AML-193 (cell line): ENCODE results near the gene ASB6.
"Not testable (repeated sequence)": the region's sequence is repeated elsewhere in the genome, so short reads cannot be mapped to it uniquely, and the experiment has no call there.

Source experiments
- DNase-seq, 2 experiments: peaks; one replicate each; lab custom pipeline; 2025; lab: John Stamatoyannopoulos, UW

The ASB6 gene

DNA sequence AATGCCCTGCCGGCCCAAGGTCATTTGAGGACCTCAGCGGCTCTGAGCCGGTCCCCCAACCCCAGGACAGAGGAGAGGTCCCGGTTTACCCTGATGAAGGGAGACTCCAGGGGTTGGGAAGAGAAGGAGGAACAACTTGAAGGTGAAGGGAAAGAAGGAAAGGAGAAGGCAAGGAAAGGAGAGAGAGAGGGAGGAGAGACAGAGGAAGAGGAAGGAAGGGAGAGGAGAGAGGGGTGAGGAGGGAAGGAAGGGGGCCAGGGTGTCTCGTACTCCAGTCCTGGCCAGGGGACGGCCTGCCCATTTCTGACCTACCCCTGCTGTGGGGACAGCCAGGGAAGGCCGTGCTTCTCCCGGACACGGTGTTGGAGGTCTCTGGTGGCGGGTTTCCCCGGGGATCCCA lies 25.4 kb upstream of the ASB6 start:
- no peak for DNase-seq

DNA sequence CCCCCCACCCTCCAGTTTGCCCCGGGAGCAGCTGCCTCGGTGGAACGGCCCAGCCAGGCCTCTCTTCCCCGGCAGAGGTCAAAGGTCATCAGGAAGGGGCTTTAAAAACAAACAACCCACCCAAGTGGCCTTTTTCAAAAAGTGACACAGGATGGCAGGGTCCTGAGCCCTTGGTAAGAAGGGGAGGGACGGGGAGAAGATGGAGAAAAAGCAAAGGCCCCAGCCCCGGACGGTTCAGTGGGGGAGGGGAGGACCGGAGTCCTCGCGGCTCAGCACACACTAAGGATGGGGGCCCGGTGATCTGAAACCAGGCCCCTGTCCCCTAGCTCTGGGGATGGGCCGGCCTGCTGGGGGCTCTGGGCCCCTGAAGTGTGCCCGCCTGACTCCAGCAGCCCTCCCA lies 24.6 kb upstream of the ASB6 start:
- no peak for DNase-seq

- DNase-seq, result no peak
Measured at GRCh38 chr9:129665814-129666520, 24.0 kb upstream of the ASB6 start.

DNA sequence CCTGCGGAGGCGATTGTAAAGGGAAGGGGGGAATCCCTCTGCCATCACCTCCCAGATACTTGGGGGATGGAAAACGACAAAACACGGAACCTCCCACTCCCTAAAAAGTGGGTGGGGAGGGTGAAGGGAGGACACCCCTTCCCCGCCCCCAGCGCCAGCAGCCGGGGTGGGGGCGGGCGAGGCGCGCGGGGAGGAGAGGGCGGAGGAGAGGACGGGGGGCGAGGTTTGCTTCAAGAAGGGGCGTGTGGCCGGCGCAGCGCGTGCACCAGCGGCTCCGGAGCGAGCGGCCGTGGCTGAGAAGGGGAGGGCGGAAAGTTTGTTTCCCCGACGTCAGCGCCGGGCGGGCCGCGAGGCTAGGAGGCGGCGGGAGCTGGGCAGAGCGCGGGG lies 23.4 kb upstream of the ASB6 start, which contains the start of gene PRRX2:
PRRX2 (plus strand) TSS at position 259 of the 387 bp plus-strand sequence. CDS start 221 bp downstream, outside the sequence.
- DNase-seq, result no peak

GRCh38 chr9:129664746-129665388 lies 22.9 kb upstream of the ASB6 start:
- DNase-seq, result no peak

GRCh38 chr9:129662239-129662638 lies 20.3 kb upstream of the ASB6 start:
- DNase-seq, result not testable (repeated sequence)

DNA sequence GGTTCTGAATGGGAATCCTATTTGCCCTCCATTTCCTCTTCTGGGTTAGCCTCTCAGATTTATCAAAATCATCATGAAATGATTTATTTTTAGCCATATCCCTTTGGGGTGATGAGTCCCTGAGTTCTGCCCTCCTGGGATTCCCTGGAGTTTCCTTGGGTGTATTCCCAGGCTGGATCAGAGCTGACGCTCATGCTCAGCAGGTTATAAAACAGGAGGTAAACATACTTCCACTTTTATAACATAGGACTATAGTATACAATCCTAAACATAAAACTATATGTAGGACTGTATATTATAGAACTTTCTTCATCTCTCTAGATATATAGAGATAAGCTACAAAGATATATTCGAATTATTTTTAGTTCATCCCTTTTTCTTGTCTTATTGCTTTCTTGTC lies 19.1 kb upstream of the ASB6 start:
- DNase-seq, result no peak

DNA sequence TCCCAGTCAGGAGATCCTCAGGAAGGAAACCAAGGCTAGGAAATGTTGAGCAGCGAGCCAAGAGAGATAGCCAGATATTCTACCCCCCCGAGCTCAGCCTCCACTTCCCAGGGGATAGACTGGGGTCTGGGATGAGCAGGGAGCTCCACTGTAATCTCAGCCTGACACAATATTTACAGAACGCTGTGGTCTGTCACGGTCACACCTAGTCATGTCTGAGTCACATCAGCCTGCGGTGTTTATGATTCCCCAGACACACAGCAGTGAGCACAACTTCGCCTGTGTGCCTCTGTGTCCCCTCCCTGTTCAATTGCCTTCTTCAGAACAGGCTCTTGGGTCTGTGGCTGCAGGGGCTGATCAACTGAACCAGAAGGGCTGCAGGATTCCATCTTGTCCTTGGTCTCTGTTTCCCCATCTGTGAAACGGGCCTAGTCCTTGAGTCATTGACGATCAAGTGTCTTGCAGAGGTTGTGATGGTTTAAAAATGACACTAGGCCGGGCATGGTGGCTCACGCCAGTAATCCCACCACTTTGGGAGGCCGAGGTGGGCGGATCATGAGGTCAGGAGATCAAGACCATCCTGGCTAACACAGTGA lies 14.9 kb upstream of the ASB6 start:
- DNase-seq, result no peak

DNA sequence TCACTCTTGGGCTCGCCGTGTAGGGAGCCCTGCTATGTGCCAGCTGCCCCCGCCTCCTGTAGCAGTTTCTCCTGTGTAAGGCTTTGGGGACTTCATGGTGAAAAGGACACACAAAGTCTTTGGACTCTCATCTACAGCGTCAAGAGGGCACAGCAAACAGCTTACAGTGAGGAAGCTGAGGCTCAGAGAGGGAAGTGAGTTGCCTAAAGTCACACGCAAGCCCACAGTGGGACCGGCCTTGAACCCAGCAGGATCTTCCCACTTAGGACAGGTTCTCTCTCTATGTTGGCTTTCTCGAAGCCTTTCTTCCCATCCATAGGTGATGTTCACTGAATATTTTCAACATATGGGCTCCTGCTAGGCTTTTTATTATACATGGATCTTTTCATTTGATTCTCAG lies 13.7 kb upstream of the ASB6 start:
- no peak for DNase-seq

DNA sequence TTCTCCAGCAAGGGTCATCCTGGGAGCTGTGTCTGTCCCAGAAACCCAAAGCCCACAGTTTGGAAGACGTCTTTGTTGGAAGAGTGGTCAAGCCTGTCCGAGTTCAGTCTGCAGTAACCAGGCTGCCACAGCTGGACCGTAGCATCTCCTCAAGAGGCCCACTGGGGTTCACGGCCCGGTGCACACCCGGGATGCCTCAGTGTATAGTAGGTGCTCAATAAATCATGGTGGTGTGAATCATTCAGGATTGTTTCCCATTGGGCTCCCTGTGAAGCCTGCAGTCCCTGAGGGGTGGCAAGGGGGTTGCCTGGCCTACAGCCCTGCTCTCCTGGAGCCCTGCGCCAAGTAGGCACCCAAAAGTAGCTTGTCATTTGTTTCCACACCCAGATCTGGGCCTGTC lies 13.2 kb upstream of the ASB6 start:
- DNase-seq, result no peak

DNA sequence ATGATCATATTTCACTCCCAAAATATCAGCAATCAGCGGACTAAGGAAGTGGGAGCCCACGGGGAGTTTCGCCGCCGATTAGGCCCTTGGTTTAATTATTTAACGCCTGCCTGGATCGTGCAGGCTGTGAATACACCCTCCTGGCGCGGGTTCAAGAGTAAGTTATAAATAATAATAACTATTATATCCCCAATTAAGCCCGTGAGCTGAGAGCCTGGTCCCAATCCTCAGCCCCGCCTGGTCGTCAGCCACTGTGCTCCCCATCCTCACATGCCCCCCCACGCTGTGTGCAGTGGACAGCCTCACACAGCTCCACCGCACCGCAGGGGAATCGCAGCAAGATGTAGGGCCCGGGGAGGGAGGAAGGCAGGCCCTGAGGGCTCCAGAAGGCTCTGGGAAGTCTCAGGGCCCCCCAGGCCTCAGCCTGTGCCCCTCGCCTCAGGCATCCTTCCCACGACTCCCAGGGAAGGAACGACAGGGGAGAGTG lies 12.6 kb upstream of the ASB6 start:
- no peak for DNase-seq

GRCh38 chr9:129653823-129654553 lies 12.0 kb upstream of the ASB6 start:
- no peak for DNase-seq

GRCh38 chr9:129650680-129651235 lies 8.8 kb upstream of the ASB6 start:
- no peak for DNase-seq

- no peak for DNase-seq
Measured at GRCh38 chr9:129649726-129650679, 8.1 kb upstream of the ASB6 start.

DNA sequence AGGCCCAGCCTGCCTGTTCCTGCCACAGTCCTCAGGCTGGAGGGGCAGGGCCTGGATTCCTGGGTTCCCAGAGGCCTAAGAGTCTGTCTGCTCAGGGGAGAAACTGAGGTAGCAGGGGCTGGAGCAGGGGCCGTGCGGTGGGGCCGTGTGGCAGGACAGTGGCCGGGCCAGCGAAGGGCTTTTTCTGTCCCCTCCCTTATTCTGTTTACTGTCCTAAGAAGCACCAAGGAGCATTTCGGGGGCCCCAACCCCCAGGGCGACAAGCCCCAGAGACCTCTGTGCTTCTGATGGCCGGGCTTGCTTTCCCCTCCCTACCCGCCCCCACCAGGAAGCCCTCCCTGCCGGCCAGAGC lies 6.8 kb upstream of the ASB6 start:
- no peak for DNase-seq

DNA sequence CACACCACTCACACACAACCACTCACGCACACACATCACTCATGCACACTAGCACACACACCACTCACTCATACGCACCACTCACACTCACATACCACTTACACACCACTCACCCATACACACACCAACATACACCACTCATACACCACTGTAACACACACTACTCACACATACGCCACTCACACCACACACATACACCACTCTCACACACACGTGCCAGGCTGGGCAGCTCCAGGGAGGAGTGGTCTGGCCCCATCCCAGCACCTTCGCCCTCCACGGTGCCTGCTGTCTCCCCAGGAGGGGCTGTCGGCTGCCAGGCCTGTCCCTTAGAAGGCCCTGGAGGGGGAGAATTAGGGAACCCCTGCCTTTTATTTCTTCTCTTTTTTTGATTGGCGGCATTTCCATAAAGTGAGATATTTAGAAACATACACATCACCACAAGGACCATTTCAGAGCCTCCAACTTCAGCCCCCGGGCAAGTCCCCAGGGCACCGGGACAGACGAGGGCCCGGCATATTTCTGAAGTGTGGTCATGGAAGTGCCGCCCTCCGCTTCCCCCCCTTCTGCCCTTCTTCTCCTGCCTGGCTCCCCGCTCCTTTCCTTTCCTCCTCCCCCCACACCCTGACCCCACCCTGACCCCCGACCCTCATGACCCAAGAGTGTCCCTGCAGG lies 6.3 kb upstream of the ASB6 start:
- DNase-seq, result no peak

DNA sequence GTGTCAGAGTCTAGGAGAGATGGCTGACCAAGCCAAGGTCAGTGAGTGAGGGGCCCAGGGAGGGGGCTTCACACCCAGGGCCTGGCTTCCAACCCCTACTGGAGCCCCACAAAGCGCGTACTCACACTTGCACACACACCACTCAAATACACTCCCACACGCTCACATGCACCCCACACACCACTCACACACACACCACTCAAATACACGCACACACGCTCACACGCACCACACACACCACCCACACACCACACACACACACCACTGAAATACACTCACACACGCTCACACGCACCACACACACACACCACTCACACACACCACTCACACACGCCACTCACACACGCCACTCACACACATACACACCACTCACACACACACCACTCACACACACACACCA lies 5.7 kb upstream of the ASB6 start:
- DNase-seq, result no peak

- no peak for DNase-seq
Measured at GRCh38 chr9:129646654-129647053, 4.7 kb upstream of the ASB6 start.

DNA sequence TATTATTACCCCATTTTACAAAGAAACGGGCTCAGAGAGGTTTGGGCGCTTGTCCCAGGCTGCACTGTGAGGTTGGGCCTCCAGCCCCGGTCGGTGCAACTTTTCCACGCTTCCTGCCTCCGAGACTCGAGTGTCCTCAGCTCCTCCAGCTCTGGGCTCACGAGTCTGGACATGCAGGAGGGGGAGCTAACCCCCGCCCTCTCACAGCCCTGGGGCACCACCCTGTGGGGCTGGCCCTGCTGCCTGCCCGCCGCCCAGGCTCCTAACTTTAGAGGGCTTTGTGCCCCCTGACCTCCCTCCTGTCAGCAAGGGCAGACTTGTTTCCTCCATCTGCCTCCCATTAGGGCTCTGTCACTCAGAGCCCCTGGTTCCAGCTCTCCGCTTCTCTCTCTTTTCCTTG lies 4.3 kb upstream of the ASB6 start:
- DNase-seq, result no peak

DNA sequence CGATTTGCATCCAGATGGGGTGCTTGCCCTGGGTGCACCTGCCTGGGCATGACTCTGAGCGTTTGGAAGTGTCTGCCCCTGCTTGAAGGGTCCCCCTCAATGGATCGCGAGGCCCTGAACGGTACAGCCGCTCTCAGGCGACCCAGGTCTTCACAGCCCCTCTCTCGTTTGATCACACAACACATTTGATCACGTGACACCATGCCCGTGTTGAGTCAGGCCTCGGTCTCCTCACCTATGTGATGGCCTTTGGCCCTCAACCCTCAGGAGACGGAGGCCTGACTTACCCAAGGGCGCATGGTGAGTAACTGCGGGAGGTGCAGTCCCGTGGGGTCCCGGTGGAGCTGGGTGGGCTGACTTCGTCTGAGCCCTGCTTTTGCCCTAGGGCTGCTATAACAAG lies 3.0 kb upstream of the ASB6 start:
- no peak for DNase-seq

DNA sequence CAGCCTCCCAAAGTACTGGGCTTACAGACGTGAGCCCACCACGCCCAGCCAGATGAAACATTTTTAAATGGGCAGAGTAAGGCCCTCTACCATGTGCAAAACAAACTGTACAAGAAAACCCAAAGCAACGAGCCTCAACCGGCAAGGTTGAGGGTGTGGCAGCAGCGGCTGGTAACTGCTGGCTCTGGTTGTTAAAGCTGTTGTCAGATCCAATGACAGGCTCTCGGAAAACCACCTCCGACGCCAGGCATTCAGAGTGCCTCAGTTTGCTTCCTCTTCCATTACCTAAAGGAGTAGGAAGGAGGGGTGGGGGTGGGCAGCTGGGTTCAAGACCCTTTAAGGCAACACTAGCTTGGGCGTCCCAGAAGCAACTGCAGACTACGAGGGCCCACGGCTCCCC lies 2.4 kb upstream of the ASB6 start:
- DNase-seq, result no peak
